ENCODE results near the gene USP53.
"Not testable (repeated sequence)": the region's sequence is repeated elsewhere in the genome, so short reads cannot be mapped to it uniquely, and the experiment has no call there.

The USP53 gene

DNA sequence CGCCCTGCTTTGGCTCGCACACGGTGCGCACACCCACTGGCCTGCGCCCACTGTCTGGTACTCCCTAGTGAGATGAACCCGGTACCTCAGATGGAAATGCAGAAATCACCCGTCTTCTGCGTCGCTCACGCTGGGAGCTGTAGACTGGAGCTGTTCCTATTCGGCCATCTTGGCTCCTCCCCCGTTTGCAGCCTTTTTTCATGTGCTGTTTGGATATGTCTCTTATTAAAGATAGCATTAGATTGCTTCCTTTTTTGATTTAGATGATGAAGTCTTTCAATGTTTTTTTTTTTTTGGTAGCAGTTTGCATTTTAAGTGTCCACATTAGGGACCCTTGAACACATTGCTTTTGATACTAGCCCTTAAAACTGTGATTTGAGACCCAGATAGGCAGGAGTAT lies 67.4 kb downstream of the USP53 start:
- not testable (repeated sequence) for DNase-seq

DNA sequence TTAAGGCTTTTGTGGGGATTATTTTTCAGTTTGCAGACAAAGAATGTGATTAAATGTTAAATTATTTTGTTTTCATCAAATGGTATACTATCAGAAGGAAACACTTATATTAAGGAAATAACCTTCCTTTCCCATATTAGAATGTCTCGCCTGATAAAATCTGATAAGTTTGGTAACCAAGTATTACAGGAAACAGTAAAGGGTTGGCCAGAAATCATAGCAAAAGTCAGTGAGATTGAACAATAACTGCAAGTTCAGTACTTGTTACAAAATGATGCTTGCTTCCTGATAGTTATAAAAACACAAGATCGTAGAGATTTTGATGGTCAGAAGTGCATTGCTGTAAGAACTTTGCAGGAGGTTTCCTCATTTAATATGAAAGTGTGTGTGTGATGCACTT lies 68.9 kb downstream of the USP53 start:
- DNase-seq: no peak

DNA sequence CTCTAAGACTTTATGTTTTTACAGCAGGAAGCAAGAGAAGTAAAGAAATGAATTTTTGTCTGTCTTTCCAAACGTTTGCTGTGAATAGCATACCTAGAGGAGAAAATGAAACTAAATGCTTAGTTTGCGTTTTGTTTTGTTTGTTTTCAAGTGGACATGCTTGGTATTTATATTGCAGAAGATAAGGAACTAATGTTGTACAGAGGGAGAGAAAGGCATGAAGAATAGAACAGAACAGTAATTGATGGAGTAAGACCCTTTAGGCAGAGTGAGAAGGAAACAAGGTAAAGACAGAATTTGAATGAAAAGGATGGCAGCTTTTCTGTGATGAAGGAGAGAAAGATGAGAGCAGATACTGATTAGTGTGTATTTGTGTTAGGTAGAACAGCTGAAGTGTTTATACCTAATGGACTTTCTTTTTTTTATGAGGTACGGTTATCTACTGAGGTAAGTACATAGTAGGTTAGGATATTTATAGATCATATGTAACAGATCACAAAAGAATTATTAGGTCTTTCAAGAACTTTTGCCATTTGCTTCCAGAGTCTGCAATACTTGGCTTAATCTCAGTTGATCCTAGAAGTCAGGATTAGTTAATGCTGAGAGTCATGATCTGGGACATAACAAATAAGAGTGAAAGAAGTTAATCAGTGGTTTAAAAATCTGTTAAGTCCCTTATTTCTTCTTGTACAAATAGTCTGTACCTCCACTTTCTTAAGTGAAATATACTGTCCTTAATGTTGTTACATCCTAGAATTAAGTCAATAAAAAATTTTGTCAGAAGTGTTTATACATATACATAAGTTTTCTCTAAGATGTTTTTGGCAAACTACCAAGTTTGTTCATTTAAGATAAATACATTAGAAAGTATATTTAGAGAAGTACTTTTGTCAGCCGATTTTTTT lies 72.6 kb downstream of the USP53 start:
- no peak for DNase-seq

DNA sequence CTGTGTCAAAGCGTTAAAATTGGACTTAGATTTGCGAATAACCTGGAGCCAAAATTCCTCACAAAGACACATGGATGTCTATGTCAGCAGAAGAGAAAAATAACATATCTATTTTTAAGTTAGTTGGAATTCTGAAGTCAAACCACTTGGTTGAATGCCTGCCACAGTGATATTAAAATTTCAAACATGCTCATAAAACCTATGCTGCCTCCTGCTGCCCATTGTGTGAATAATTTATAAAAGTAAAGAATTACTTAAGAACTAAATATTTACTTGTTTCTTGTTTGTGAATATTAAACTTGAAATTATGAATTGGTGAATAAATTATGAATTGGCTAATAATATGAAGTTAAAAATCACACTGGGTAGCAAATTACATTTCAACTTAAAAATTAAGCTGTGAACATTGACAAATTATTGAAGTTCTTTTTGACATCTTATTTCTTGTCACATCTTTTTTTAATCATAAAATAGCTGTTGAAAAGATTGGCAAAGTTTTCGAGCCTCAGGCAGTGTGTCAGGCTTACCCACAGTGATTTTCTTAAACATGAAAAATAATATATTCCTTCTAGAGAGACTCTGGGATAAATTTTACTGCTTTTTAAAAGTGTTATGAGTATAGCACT lies 74.0 kb downstream of the USP53 start:
- no peak for DNase-seq

DNA sequence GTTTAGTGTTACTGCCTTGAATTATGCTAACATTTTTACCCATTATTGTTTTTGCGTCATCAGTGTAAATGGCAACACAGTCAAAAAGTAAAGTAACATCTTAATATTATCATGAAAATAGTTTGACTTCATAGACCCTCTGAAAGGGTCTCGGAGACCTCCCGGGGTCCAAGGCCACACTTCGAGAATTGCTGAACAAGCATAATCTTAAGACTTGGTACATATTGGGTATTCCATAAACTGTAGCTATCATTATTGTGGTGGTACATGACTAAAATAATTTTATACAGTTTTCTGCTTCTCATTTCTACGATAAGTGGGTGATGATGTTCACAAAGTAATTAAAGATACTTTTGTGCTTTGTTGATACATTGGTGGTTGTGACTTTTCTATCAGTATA lies 76.8 kb downstream of the USP53 start:
- no peak for DNase-seq

DNA sequence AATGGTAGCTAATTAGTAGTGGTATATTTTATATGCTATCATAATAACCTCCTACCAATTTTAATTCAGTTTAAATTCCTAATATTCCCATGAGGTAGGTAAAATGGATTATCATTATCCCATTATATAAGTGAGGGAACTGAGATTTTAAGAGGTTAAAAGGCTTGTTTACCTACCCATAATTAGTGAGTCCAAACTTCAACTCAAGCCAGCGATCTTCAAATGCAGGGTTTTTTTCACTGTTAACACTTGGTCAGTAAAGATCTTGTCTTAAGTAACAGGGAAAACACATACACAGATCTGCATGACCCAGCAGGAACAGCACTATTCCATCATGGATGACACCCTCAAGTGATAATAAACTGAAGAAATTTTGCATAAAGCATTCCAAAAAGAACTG lies 78.1 kb downstream of the USP53 start:
- no peak for DNase-seq

DNA sequence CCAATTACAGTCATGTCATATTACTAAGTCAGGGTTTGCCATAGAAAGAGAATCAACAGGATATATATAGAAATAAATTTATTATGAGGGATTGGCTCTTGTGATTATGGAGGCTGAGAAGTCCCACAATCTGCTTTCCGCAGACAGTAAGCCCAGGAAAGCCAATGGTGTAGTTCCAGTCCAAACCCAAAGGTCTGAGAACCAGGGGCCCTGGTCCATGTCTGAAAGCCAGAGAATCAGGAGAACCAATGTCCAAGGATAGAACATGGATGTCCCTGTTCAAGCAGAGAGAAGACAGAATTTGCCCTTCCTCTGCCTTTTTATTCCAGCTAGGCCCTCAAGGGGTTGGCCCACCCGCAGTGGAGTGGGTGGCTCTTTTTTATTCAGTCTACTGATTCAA lies 83.8 kb downstream of the USP53 start:
- no peak for DNase-seq

DNA sequence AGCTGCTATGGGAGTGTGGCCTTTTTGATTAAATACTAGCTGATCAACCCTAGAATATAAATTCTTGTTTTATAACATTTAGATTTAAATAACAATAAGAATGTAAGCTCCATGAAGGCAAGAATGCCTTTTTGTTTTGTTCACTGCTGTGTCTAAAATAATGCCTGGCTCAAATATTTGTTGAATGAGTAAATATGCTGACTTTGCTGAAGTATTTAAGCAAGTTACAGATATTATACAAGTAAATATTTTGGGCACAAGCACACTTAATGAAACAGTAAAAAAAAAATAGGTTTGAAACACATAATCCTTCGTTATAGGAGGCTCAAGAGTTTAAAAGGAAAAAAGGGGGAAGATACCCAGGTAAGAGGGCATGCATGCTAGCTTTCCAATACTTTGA lies 85.3 kb downstream of the USP53 start:
- DNase-seq: no peak

DNA sequence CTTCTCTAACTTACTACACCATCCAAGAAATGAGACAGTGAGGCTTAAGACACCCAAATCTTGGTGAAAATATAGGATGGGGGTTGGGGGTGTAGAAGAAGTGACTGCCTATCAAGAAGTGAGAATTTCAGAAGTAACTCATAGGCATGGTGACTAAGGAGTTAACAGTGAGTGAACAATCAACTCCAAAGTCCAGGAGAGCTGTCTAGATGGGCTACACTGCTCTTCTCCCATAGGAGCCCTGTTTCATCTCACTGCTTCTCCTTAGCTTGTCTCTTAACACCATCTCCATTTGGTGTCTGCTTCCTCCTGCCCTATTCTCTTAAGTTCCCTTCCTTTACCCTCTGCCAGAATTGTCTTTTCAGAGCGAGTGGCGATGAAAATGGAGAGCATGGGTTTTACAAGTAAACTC lies 86.8 kb downstream of the USP53 start:
- no peak for DNase-seq

DNA sequence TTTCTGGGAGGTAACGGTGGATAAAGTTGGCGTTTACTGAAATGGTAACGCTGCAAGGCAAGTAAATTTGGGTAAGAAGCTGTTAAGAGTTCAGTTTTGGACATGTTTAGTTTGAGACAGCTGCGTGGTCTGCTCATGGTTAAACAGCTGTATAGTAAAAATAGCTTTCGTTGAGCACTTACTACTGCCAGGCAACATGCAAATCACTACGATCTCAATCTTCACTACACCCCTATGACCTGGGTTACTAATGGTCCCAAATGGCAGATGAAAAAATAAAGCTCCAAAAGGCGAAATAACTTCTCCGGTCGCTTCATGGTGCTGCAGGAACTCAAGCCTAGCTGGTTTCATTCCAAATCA lies 87.2 kb downstream of the USP53 start:
- DNase-seq: no peak

DNA sequence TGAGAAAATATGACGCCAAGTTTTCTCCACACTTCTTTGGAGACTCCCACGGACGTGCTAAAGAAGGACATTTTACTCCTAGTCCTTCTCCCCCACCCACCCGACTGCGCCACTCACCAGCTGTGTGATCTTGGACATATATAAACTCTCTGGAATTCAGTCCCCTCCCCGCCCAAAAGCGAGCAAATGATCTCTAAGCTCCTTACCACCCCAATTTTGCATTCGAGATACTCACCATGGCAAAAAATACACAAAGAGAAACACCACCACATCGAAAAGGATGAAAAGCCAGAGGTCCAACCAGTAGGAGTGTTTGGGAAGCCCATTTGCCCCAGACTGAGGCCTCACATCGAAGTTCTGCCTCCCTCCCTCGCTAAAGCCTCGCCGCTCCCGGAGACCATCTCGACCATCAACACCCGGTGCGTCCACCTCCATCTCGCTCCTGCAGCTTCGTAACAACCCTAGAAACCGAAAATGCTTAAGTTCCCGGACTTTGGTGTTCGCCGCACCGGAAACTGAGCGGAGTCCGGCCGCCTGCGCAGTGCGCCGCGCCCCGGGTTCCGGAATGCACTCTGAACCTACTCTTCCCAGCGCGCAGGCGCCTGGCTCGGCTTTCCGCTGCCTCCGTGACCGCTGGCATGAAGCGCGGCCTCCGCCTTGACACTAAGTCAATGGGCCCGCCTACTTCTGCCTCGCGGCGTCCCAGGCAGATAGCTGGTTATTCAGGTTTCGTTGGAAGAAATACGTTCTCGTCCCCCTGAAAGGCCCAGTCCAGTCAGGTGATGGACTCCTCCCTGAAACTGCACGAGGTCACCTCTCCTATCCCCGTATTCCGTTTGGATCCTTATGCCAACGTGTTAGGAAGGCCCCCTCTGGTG lies 87.8 kb downstream of the USP53 start:
- peak; percentile 86 for DNase-seq

DNA sequence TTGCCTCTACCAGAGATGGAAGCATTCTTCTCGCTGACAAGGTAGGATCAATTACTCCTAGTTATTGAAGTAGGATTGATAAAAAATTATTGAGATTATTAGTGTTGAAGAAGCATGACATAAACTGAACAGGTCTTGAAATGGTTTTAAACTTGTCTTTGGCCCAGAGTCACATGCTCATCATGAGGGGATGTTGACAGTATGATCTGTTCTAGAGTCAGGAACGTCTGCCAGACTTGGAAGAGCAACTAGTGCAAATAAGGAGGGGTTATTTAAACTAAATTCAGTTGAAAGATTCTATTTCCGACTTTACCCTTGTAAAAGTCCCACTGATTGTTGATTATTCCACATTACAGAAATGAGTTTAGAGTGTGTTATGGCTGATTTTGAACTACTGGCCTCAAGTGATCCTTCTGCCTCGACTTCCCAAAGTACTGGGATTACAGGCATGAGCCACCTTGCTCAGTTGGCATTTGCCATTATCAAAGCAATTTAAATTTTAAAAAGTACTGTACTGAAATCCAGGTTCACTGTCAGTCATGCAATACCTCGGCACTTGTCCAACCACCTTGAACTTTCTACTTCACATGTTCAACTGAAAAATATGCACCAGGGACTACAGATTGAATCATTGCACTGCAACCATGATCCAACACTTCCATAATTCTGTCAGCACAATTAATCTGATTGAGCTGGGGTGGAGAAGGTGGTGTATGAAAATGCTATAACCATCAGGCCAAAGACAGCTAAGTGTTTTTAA lies 89.7 kb downstream of the USP53 start:
- DNase-seq: no peak

DNA sequence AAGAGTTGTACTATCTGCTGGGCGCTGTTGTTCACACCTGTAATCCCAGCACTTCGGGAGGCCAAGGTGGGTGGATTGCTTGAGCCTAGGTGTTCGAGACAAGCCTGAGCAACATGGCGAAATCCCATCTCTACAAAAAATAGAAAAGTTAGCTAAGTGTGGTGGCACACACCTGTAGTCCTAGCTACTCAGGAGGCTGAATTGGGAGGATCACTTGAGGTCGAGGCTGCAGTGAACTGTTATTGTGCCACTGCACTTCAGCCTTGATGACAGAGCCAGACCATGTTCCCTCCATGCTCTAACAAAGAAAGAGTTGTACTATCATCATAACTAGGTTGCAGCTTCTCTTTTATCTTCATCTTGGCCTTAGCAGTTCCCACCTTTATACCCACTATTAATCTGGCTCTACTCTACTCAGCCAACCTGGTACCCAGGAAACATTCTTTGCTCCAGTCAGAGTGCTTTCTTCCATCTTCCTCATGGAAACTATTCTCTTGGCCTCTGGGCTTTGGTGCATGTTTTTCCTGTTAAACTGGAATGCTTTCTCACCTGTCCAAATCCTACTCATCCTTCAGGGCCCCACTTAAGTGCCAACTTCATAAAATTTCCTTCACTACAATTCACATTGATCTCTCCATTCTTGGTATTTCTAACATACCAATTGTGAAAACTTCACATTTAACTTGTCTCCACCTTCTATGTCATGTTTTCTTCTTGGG lies 91.2 kb downstream of the USP53 start:
- DNase-seq: no peak

DNA sequence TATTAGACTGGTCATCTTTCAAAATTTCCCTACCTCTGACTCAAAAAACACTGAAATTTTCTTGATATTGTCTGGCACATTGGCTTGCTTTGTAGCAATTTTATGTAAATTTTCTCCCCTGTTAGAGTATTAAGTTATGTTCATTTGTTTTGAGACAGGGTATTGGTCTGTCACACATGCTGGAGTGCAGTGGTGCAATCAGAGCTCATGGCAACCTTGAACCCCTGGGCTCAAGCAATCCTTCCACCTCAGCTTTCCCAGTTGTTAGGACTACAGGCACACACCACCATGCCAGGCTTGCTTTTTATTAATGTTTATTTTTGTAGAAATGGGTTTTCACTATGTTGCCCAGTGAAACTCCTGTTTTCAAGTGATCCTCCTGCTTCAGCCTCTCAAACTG lies 91.9 kb downstream of the USP53 start:
- DNase-seq: no peak

DNA sequence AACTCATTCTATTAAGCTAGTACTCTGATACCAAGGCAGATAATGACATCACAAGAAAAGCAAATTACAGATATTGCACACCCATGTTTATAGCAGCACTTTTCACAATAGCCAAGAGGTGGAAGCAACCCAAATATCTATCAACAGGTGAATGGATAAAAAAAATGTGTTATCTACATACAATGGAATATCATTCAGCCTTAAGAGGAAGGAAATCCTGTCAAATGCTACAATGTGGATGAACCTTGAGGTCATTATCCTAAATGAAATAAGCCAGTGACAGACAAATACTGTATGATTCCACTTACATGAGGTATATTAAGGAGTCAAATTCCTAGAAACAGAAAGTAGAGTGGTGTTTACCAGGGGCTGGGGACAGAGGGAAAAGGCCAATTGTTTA lies 95.1 kb downstream of the USP53 start:
- no peak for DNase-seq

DNA sequence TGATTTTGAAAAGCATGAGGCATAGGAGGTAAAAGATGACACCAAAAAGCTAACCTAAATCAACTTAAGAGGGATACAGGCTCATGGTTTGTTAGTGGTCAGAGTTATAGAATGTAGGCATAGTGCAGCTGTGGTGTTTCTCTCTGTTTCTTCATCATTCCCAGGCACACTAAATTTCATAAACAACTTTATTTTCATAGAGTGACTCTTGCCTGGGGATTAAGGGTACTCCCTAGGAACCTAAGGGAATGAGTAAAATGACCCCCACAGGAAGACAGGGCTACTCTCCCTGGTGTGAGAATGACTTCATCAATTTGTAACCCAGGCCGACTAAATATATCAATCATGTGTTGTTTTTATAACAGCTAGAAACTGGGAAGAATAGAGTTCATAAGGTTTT lies 98.3 kb downstream of the USP53 start:
- DNase-seq: no peak

DNA sequence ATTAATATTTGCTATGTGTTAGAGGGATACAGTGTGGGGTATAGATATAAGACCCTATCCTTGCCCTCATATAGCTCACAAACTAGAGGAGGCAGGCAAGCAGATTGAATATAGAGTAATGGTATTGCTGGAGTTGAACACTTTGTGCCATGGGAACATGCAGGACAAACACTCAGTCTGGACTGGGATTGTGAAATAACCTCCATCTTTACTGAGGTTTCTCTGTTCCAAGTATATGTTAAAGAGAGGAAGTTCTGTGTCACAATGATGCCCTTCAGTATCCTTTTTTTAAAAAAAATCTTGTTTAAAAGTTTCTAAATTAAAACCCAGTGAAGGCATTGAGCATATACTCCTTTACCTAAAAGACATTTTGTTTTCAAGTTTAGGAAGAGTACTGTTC lies 100.7 kb downstream of the USP53 start:
- DNase-seq: no peak

DNA sequence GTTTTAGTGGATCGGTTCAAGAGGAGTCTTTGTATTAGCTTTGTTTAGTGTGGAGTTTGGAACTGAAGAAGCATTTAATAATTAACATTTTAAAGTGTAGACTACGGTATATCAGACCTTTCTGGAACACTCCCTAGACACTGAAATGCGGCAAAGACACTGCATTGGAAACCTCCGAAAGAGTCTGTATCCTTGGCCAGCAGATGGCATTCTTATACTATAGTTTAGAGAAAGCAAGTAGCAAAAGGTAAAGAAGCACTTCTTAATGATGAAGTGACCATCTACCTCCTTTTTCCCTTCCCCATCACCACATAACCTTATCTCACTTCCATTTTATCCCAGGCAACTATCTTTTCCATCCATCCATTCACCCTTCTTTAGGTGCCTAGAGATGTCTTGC lies 101.8 kb downstream of the USP53 start:
- no peak for DNase-seq

DNA sequence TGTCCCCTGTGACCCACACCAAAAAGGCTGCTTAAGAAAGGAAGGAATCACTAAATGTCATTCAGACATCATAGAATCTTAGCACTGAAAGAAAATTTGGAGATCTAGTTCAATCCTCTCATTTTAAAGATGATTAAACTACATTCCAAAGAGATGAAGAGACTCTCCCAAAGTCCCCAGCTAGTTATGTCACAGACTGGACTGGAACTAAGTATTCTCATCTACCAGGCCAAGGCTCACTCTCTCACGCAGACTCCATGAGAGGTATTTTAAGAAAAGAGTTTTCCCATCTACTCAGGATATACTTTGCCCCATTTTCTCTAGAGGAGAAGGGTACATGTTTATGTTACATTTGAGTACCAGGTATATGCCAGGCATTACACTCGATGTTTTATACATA lies 102.5 kb downstream of the USP53 start:
- DNase-seq: no peak

DNA sequence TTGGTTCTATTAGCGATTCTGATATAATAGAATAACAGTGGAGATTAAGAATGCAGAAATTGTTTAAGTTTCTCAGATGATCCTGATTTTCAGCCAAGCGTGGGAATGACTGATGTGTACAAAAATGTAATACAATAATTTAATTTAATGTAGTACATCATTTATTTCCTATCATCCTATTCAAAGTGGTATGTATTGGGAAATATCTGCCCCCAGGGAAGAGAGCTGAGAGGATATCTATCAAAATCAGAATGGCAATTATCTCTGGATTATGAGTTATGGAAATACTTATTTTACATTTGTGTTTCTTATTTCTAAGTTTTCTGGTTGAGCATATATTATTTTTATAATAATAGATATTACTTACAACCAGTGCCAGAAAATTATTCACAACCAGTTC lies 105.5 kb downstream of the USP53 start:
- DNase-seq: no peak

DNA sequence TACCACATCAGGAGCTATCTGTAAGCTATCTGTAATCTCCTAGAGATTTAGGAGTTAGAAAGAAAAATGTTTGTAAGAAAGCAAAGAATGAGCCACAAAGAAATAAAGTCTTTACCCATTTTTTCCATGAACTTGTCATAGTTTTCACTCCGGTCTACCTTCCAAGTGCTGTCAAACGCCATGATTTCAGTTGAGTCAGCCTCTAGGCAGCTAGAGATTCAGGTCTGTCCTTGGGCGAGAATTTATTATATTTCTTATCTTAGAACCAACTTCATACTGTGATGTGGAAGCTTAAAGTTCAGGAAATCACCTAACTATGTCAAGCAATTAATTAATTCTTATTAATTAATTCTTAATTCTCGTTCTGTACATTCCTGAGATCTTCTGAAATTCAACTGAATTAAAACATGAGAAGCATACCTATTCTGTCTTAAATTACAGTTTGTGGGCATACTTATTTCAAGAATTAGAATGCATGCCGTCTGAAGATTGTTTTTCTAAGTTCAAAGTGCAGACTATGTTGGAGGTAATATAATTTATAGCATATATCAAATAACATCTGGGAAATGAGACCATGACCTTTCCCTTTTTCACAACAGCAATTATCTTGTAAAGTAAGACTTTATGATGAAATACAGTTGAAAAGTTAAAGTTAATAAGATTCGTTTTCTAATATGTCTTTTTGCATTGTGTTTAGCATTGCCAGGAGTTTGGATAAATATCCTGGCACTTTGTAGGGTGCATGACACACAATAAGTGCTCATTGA lies 109.6 kb downstream of the USP53 start, which contains the start of gene FABP2:
Gene FABP2, minus strand, starts transcription at position 218 of the 767 bp plus-strand sequence. Its CDS starts 36 bp downstream, at position 182.
- no peak for DNase-seq

All from activated CD4-positive, alpha-beta T cell treated with anti-CD3 and anti-CD28 coated beads for 1 hour (primary cell).